Measurements from ENCODE around the gene BUD13.

BUD13 gene

GRCh38 chr11:116731821-116732220 lies 41.0 kb downstream of the BUD13 start:
- in situ Hi-C loops (cut with HindIII; ENCODE audit: low sequenced_read_pairs): no loop called here
- no peak overlapping the region for H3K4me3 ChIP-seq (ENCODE audit: low read depth, low read length)
- no peak for TF ChIP-seq CTCF (IDR thresholded peaks at IDR 0.05; ENCODE audit: low read depth, low read length, missing control alignments)
- no peak for DNase-seq (ENCODE audit: low read depth)

GRCh38 chr11:116731097-116731761 lies 41.6 kb downstream of the BUD13 start:
- DNase-seq (ENCODE audit: low read depth): no peak
- in situ Hi-C loops (cut with HindIII; ENCODE audit: low sequenced_read_pairs): no loop called here
- TF ChIP-seq CTCF (IDR thresholded peaks at IDR 0.05; ENCODE audit: low read depth, low read length, missing control alignments): no peak
- no peak overlapping the region for H3K4me3 ChIP-seq (ENCODE audit: low read depth, low read length)

- in situ Hi-C loops (cut with HindIII; ENCODE audit: low sequenced_read_pairs): no loop called here
- no peak for DNase-seq (ENCODE audit: low read depth)
- H3K4me3 ChIP-seq (ENCODE audit: low read depth, low read length): no peak overlapping the region
- no peak for TF ChIP-seq CTCF (IDR thresholded peaks at IDR 0.05; ENCODE audit: low read depth, low read length, missing control alignments)
Measured at GRCh38 chr11:116730601-116731000, 42.2 kb downstream of the BUD13 start.

DNA sequence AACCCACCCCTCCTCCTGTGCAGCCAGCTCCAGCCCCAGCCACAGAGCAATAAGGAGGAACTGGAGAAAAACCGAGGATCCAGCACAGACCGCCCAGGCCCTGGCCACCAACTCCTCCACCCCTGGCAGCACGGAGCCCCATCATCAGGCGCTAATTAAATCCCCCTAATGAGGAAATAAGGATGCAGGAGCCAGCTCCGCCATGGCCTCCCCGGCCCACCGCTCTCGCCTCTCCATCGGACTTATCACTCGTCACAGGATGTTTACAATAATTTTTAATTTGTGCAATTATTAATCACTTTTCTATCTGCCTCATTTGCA lies 42.6 kb downstream of the BUD13 start:
- no peak overlapping the region for H3K4me3 ChIP-seq (ENCODE audit: low read depth, low read length)

DNA sequence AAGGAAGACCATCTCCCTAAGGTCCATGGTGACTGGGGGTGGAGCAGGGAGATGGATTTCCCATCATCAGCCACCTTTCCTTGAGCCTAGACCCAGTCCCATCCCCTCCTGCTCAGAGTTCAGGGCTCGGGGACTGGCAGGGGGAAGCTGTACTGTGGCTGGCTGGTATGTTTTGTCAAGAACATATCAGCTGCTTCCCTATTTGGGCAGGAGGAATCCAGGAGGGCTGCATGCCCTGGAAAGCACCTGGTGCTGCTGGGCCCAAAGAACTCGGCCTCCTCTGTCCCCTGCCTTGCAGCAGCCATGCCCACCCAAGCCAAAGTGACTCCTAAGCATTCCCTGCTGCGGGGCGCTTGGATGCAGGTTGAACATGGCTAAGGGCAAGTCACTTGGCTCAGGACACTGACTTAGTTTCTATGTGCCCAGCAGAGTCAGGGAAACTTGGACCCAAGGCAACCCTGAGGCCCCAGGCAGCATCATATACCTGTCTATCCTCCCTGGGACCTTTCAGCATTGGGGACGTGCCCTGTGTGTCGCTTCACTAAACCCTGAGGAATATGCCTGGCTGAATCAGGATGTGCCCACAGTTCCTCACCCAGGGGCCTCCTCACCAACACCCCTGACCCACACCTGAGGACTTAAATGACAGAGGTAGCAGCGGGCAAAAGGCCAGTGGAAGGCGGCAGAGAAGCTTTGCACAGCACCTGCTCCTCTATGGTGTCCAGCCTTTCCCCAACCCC lies 43.1 kb downstream of the BUD13 start:
- H3K4me3 ChIP-seq (ENCODE audit: low read depth, low read length): no peak overlapping the region
- DNase-seq (ENCODE audit: low read depth): no peak
- in situ Hi-C loops (cut with HindIII; ENCODE audit: low sequenced_read_pairs): no loop called here
- no peak for TF ChIP-seq CTCF (IDR thresholded peaks at IDR 0.05; ENCODE audit: low read depth, low read length, missing control alignments)

More for the DNA sequence above, 42.6 kb downstream of the BUD13 start:
- no peak for TF ChIP-seq CTCF (IDR thresholded peaks at IDR 0.05; ENCODE audit: low read depth, low read length, missing control alignments)
- in situ Hi-C loops (cut with HindIII; ENCODE audit: low sequenced_read_pairs): no loop called here
- DNase-seq (ENCODE audit: low read depth): no peak

DNA sequence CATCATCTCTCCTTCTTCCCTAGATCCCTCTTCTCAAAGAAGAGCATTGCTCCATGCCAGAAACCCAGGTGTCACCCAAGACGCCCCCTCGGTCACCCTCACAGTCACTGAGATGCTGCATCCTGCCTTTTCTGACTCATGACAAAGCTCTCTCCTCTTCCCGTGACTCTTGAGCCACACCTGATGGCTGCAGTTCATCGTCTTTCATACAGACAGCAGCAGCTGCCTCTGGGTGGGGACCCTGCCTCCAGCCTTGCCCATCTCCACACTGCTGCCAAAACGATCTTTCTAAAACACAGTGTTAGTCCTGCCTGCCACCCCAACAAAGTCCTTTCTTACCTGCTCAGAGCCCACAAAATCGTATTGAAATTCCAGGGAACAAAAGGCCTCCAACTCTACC lies 44.8 kb downstream of the BUD13 start:
- in situ Hi-C loops (cut with HindIII; ENCODE audit: low sequenced_read_pairs): no loop called here
- no peak for TF ChIP-seq CTCF (IDR thresholded peaks at IDR 0.05; ENCODE audit: low read depth, low read length, missing control alignments)
- no peak for DNase-seq (ENCODE audit: low read depth)
- no peak overlapping the region for H3K4me3 ChIP-seq (ENCODE audit: low read depth, low read length)

All from astrocyte of the cerebellum (primary cell).